HG03378 (cell line): ENCODE measurements around the gene CBY3.
"Not testable (repeated sequence)": the region's sequence is repeated elsewhere in the genome, so short reads cannot be mapped to it uniquely, and the experiment has no call there.

Experiments
- ATAC-seq: cut with Tn5 transposase; IDR thresholded peaks from one replicate; pipeline ENCODE4 v1.9.1; 2021; ENCODE audit warnings: mild to moderate bottlenecking, moderate library complexity; ENCODE audit not compliant: unreplicated experiment

CBY3 gene

GRCh38 chr5:179680780-179681401, at the start of gene CBY3:
TSS of gene CBY3 (minus strand) at chr5:179681034. CDS start at chr5:179680918, 116 bp downstream.
- no peak for ATAC-seq

GRCh38 chr5:179730356-179730755, 49.5 kb upstream of the CBY3 start:
- ATAC-seq, result no peak

- no peak for ATAC-seq
These were observed 48.9 kb upstream of the CBY3 start for GRCh38 chr5:179729727-179730126.

- ATAC-seq, result no peak
These were observed 48.5 kb upstream of the CBY3 start for GRCh38 chr5:179729303-179729702.

DNA sequence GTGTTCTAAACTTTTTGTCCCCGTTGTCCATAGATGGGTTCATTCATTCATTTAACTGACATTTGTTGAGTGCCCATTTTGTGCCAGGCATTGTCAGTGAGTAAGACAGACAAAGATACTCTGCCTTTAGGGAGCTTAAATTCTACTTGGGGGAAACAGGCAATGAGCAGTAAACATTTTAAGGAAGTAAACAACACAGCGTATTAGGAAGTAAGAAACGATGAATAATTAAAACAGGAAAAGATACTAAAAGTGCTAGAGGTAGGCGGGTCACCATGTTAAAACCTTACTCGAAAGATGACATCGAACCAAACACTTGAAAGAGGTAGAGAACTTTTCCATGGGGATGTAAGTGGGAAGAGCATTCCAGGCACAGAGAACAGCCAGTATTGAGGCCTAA, 46.3 kb upstream of the CBY3 start:
- ATAC-seq, result no peak

DNA sequence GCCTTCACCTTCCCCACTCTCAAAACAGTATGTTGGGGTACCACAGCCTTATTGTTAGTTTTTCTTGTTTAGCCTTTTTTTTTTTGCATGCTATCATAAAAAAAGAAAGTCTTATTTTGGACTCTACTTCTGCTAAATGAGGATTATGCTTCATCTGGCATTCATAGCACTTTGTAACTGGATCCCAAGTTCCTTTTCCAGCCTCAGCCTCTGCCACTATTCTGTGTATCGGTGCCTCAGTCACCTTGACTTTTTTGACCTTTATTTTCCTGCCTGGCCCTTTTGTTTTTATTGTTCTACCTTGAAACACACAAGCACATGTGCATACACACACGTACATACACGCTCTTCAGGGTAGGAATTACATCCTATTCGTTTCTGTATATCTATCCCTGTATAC, 43.3 kb upstream of the CBY3 start:
- ATAC-seq, result no peak

DNA sequence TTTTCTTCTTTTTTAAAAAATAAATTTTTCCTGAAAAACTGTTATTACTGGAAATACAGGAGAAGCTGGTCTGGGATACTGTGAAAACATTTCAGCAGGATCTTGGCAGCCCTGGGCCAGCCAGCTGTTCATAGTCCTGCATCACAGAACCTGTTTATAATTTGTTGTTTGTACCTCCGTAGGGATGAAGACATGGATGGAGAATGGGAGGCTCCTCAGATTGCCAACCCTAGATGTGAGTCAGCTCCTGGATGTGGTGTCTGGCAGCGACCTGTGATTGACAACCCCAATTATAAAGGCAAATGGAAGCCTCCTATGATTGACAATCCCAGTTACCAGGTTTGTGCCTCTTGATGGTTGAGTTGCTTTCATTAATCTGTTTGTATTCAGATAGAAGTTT, 39.4 kb upstream of the CBY3 start:
- ATAC-seq, result no peak

DNA sequence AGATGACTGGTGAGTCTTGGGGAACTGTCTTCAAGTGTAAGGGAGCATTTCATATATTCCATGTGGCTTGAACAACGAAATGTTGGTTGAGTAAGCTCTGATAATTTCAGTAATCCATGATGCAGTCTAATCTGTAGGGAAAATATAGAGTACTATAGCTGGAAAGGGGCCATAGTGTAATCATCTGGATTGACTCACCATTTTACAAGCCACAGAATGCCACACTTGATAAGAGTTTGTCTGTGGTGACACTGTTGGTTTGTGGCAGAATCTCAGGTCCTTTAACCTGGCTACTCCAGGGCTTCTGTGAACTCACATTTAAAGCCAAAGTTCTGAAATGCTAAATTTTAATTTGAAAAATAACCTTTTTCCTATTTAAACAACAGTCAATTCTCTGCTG, 35.5 kb upstream of the CBY3 start:
- no peak for ATAC-seq

- no peak for ATAC-seq
These were observed 19.6 kb upstream of the CBY3 start for GRCh38 chr5:179700401-179700918.

DNA sequence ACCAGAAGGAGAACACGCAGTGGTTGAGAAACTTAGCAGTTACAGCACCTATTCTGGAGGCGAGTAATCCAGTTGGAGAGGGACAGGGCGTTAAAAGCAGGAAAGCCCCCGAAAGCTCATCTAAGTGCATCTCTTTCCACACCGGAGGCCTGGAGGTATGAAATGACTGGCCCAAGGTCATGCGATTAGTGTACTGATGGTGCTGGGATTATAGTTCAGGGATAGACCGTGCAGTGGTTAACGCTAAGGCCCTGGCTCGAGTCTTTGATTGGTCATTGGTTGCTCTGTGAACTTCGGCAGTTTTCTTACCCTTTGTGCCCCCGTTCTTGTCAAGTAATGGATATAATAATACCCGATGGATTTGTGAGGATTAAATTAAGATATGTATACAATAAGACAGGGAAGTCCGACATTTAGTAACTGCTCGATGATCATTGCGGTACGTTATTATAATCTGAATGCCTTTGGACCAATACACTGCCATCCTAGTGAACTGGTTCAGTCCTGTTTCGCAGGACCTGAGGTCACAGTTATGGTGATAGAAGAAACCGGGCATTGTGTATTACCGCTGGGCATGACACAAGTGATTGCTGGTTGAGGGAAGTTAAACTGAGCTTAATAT, 18.9 kb upstream of the CBY3 start:
- ATAC-seq, result no peak

DNA sequence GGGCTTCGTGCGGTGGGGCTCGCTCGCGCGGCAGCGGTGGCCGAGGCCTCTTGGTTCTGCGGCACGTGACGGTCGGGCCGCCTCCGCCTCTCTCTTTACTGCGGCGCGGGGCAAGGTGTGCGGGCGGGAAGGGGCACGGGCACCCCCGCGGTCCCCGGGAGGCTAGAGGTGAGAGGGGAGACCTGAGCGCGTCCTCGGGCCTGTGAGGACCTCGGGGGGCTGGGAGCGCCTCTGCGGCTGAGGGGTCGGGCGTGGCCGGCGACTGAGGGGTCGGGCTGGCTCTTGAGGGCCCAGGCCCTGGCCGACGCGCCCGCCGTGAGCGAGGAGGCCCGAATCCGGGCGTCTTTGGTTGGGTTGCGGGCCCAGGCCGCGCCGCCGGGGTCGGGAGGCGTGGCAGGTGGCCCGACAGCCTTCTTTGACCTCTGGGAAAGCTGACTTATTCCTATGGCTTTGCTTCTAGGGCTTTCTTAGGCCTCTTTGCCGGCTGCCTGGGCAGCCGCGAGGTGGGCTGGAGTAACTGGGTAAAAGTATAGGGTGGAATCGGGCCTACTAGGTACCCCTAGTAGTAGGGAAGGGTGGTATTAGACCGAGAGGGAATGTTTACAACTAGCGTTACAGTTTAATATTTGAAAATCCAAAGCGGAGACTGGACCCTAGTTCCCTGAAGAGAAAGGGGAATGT, 18.2 kb upstream of the CBY3 start, which contains the start of gene CANX:
CANX (plus strand) TSS at position 33 of the 681 bp plus-strand sequence. CDS start 6,715 bp downstream, outside the sequence.
- no peak for ATAC-seq

DNA sequence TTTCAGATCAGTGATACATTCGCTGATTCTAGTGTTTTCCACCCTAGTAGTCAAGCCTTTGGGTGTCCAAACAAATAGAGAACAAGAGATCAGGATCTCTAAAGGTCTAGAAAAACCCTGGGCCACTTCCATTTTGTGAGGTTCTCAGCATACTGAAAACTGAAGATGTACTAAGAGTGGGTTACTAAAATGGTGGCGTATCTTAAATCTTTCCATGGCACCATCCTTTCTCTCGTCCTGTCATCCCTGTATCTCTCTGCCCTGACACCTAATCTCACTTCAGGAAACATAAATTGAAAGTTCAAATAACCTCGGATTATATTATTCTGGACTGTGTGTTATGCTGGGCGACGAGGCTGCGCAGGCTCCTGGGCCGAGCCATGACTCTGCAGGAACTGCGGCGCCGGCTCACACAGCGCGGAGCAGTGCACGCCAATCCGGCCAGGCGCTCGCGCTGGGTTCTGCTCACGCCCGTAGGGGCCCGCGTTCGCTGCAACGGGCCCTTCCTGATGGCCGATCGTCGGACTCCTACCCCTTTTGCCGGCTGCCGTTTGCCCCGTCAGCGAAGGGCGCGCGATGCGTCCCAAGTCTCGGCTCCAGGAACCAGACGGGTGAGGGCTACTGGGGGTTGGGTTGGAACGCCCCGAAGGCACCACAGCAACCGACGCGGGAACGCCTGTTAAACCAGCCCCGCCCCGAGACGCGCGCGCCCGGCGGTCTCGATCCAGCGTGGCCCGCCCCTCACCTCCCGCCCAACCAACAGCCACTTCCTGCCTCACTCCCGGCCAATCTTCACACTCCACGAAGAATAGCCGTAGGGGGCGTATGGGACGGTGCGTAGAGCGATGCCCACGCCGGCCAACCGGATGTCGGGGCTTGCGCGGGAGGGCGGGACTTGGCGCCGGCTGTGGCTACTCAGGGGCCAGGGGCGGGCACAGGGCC, 17.4 kb upstream of the CBY3 start:
- ATAC-seq, result peak; percentile 83

GRCh38 chr5:179697543-179697942, 16.7 kb upstream of the CBY3 start:
- ATAC-seq, result not testable (repeated sequence)

DNA sequence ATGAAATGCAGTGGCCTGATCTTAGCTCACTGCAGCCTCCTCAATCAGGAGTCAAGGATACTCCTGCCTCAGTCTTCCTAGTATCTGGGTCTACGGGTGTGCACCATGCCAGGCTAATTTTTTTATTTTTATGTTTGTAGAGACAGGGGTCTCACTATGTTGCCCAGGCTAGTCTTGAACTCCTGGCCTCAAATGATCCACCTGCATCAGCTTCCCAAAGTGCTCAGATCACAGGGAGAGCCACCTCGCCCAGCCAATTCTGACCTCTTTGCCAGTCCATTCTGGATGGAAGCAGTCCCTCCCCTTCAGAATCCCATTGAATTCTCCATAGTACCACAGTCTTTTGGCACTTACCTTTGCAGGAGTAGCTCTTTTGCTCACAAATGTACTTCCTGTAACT, 16.3 kb upstream of the CBY3 start:
- ATAC-seq, result no peak

DNA sequence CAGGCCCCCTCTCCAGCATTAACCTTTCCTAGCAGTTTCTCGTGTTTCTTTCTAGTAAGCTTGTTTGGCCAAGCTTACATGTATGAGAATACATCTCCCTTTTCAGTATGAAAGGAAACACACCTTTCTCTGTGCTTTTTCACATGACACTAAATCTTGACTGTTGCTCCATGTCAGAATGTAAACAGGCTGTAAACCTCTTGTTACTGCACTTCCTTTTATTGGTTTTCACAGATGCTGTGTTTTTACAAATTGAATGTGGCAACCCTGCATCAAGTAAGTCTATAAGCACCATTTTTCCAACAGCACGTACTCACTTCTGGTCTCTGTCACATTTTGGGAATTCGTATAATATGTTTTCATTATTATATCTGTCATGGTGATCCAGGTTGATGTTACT, 15.8 kb upstream of the CBY3 start:
- no peak for ATAC-seq

GRCh38 chr5:179694561-179694960, 13.7 kb upstream of the CBY3 start:
- ATAC-seq, result no peak

DNA sequence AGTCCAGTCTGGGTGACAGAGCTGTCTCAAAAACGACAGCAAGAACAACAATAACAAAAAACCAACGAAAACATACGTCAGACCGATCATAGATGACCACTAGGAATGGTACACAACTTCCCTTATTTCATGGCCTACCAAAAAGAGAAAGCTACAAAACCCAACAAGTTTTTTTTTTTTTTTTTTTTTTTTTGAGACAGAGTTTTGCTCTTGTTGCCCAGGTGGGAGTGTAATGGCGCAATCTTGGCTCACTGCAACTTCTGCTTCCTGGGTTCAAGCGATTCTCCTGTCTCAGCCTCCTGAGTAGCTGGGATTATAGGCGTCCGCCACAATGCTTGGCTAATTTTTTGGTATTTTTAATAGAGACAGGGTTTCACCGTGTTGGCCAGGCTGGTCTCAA, 8.4 kb upstream of the CBY3 start:
- not testable (repeated sequence) for ATAC-seq

GRCh38 chr5:179680014-179680779, 637 bp downstream of the CBY3 start:
- ATAC-seq, result no peak

GRCh38 chr5:179679014-179679674, 1.7 kb downstream of the CBY3 start:
- ATAC-seq, result peak; percentile 17
